ENCODE results near the gene MTA2. TPM values are rescaled to one million over a fixed set of nuclear protein-coding genes. Genes with fewer than 3 reads are reported as not detected.
A peak's percentile ranks its signal among the peaks of the same experiment; 100 is the strongest.
"Not testable (repeated sequence)": the region's sequence is repeated elsewhere in the genome, so short reads cannot be mapped to it uniquely, and the experiment has no call there.

The MTA2 gene
- total RNA-seq, 6 experiments from 2014 or later = 89.6 to 106 (median 95.8) TPM

DNA sequence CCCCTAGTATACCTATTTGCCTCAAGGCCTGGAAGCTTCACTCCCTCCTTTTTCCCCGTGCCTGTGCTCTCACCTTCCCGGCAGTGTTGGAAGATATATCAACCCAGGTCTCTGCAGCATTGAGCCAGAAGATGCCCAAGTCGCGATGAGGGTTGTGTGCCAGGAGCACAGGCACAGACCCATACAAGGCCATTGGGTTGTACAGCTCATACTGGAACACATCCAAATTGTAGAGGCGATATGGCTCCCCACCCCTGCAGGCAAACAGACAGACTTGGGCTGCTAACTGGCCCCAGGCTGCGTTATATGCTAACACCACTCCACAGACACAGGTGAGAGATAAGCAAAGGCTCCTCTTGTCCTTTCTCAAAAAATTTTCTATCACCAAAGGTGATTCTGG is 30.8 kb upstream of the MTA2 start:
- no peak overlapping the region for H3K4me3 Mint-ChIP-seq
- H3K27me3 Mint-ChIP-seq (ENCODE audit: insufficient read depth) = peaks cover 1% of the 10 kb centered on the region; the same call in 1 of the 2 replicates
- H3K9me3 Mint-ChIP-seq = no peaks in the 10 kb centered on the region
- H3K27ac Mint-ChIP-seq = peak overlapping the region; percentile 32; the same call in 1 of the 2 replicates
- TF ChIP-seq, protein P1, sequence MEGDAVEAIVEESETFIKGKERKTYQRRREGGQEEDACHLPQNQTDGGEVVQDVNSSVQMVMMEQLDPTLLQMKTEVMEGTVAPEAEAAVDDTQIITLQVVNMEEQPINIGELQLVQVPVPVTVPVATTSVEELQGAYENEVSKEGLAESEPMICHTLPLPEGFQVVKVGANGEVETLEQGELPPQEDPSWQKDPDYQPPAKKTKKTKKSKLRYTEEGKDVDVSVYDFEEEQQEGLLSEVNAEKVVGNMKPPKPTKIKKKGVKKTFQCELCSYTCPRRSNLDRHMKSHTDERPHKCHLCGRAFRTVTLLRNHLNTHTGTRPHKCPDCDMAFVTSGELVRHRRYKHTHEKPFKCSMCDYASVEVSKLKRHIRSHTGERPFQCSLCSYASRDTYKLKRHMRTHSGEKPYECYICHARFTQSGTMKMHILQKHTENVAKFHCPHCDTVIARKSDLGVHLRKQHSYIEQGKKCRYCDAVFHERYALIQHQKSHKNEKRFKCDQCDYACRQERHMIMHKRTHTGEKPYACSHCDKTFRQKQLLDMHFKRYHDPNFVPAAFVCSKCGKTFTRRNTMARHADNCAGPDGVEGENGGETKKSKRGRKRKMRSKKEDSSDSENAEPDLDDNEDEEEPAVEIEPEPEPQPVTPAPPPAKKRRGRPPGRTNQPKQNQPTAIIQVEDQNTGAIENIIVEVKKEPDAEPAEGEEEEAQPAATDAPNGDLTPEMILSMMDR (IDR thresholded peaks at IDR 0.05) = no peak
- no peaks in the 10 kb centered on the region for H3K4me1 Mint-ChIP-seq (ENCODE audit: low read depth)
- DNase-seq = no peak
- peaks cover 47% of the 10 kb centered on the region for H3K36me3 Mint-ChIP-seq (ENCODE audit: low read depth)

DNA sequence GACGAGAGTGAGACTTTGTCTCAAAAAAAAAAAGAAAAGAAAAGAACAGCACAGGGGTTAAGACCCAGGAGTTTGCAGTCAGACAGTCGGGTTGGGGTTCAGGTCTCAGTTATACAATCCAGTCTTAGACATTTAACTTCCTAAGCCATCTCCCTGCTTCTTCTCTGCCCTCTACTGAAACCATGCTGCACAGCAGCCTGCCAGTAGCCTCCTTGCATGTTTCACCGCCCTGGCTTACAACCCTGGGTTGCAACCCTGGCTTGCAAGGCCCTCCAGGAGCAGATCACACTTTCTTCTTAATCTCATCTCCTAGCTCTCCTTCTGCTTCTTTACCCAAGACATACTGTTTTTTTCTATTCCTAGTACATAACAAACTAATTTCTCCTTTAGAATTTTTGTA is 26.0 kb upstream of the MTA2 start:
- no peak for DNase-seq
- H3K4me1 Mint-ChIP-seq (ENCODE audit: low read depth) = peaks cover under 1% of the 10 kb centered on the region; the same call in 1 of the 2 replicates
- no peak overlapping the region for H3K4me3 Mint-ChIP-seq
- H3K9me3 Mint-ChIP-seq = no peaks in the 10 kb centered on the region
- H3K27me3 Mint-ChIP-seq (ENCODE audit: insufficient read depth) = peaks cover 1% of the 10 kb centered on the region; the same call in 1 of the 2 replicates
- H3K27ac Mint-ChIP-seq = no peak overlapping the region
- TF ChIP-seq, protein P1 (IDR thresholded peaks at IDR 0.05) = no peak
- H3K36me3 Mint-ChIP-seq (ENCODE audit: low read depth) = peaks cover 49% of the 10 kb centered on the region

DNA sequence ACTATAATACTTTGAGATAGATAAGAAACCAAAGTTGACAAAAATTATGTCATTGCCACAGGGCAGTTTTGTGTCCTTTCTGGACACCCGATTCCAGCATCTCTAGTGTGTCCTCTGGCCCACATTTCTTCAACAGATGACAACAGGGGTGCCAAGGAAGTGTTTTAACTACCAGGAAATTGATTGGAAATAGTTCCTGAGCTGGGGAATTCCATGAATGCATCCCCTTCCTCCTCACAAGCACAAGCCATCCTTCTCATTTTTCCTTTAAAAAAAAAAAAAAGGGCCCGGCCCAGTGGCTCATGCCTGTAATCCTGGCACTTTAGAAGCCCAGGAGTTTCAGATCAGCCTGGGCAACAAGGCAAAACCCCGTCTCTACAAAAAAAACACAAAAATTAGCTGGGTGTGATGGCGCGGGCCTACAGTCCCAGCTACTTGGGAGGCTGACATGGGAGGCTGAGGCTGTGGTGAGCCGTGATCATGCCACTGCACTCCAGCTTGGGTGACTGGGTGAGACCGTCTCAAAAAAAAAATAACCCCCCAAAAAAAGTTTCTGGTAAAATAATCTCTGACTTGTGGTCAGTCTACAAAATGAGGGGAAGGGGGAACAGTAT is 20.9 kb upstream of the MTA2 start:
- Mint-ChIP-seq H3K27ac (peak overlapping the region; percentile 94), H3K4me1 (ENCODE audit: low read depth) (peaks cover 22% of the 10 kb centered on the region)

DNA sequence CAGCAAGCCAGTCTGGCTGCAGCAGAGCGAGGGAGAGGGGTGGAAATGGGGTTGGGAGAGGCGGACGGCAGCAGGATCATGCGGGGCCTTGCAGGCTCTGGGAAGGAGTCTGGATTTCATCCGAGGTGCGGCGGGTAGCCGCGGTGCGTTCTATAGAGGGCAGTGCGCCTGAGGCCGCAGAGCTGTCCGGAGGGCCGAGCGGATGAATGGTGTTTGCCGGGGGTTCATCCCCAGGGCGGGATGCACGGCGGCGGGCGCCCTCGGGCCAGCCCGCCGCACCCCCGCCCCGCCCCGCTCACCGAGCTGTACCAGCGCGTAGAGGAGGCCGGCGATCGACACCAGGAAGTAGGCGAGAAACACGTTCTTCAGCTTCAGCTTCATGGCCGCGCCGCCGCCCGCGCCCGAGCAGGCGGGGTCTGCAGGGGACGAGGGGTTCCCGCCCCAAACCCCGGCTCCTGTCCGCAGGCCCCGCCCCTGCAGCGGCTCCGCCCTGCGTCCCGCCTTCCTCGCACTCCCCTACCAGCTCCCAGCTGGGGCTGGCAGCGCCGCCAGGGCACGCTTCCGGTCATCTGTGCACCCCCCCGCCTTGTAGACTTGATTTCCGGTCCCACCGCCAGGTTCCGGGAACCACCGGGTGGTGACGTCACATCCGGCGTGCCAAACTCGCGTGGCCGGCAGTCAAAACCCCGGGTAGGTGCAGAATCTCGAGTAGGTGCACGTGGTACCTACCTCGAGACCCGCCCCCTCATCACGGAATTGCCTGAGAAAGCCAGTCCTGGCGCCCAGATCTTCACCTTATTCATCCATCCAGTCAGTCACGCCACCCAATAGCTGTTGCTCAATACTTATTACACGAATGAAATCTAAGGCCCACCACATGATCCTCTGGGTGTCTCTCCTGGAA is 20.2 kb upstream of the MTA2 start, which contains the start of gene B3GAT3:
B3GAT3 (minus strand) TSS at position 420 of the 904 bp plus-strand sequence; CDS start at position 381, 39 bp downstream.
- peak; percentile 98 for DNase-seq
- TF ChIP-seq, protein P1 (IDR thresholded peaks at IDR 0.05) = peak; percentile 16; the same call in 1 of the 2 replicates
- Mint-ChIP-seq H3K4me1 (ENCODE audit: low read depth) (peaks cover 22% of the 10 kb centered on the region), H3K36me3 (ENCODE audit: low read depth) (peaks cover 22% of the 10 kb centered on the region), H3K27ac (peak within 1 kb of the TSS; percentile 94), H3K9me3 (no peaks in the 10 kb centered on the region), H3K27me3 (ENCODE audit: insufficient read depth) (no peaks in the 10 kb centered on the region; the same call in 1 of the 2 replicates), H3K4me3 (peak within 1 kb of the TSS; percentile 92)

More for the DNA sequence above, 20.9 kb upstream of the MTA2 start:
- Mint-ChIP-seq H3K4me3 (peak overlapping the region; percentile 92), H3K9me3 (no peaks in the 10 kb centered on the region), H3K27me3 (ENCODE audit: insufficient read depth) (no peaks in the 10 kb centered on the region; the same call in 1 of the 2 replicates), H3K36me3 (ENCODE audit: low read depth) (peaks cover 28% of the 10 kb centered on the region)
- no peak for DNase-seq
- TF ChIP-seq, protein P1 (IDR thresholded peaks at IDR 0.05) = no peak

DNA sequence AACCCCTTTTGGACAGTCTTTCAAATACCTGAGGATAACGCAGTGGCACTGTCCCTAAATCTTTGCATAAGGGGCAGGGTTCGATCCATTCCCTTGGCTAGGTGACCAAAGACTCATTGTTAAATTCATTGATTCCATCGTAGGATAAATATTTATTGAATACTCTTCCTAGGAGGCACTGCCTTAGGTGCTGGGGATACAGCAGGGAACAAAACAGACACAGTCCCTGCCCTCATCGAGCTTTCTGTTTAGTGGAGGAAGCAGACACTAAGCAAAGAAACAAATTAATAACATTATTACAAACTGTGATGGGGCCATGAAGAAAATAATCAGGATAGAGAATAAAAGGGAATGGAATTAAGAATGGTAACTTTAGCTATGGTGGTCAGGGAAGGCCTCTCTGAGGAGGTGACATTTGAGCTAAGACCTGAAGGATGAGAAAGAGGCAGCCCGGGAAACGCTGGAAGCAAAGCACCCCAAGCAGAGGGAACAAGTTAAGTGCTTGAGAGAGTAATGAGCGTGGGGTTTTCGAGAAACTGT is 19.4 kb upstream of the MTA2 start:
- DNase-seq = no peak
- no peaks in the 10 kb centered on the region for H3K9me3 Mint-ChIP-seq
- peak overlapping the region; percentile 92 for H3K4me3 Mint-ChIP-seq
- H3K36me3 Mint-ChIP-seq (ENCODE audit: low read depth) = peaks cover 21% of the 10 kb centered on the region; the same call in 1 of the 2 replicates
- TF ChIP-seq, protein P1 (IDR thresholded peaks at IDR 0.05) = no peak
- peak overlapping the region; percentile 88 for H3K27ac Mint-ChIP-seq
- peaks cover 22% of the 10 kb centered on the region for H3K4me1 Mint-ChIP-seq (ENCODE audit: low read depth)
- H3K27me3 Mint-ChIP-seq (ENCODE audit: insufficient read depth) = no peaks in the 10 kb centered on the region; the same call in 1 of the 2 replicates

DNA sequence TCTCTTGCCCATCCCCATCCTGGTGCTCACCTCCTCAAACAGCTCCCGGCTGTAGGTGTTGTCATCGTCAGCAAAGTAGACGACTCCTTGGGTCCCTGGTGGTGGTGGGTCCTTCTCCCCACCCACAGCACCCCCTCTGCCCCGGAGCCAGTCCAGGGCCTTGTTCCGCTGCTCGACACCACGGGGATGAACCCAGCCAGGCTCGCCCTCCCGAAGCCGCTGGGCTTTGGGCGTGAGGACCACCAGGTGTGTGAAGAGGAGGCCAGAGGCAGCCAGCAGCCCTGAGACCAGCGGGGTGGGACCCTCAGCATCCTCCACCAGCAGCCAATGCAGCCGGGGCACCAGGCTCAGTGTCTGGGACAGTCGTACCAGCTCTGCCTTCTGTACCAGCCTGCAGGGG is 15.3 kb upstream of the MTA2 start:
- not testable (repeated sequence) for H3K9me3 Mint-ChIP-seq; H3K27ac Mint-ChIP-seq; H3K36me3 Mint-ChIP-seq (ENCODE audit: low read depth); DNase-seq; H3K4me3 Mint-ChIP-seq; H3K27me3 Mint-ChIP-seq (ENCODE audit: insufficient read depth)
- peaks cover 30% of the 10 kb centered on the region for H3K4me1 Mint-ChIP-seq (ENCODE audit: low read depth)
